ENCODE data around the gene FAM217B.
"Not testable (repeated sequence)": the region's sequence is repeated elsewhere in the genome, so short reads cannot be mapped to it uniquely, and the experiment has no call there.

Gene FAM217B

DNA sequence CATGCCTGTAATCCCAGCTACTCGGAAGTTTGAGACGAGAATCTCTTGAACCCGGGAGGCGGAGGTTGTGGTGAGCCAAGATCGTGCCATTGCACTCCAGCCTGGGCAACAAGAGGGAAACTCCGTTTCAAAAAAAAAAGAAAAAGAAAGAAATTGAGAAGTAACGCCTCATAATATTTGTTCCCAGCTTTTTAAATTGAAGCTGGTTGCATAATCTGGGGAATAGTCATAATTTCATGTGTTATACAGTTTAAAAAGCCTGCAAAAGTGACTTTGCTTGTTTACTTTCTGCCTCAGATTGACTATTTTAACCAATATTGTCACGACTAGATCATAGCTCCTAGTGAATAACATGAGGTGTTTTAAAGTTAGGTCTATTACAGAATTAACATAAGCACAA is 7.2 kb downstream of the FAM217B start:
- no peak for TF ChIP-seq ZNF274 (IDR thresholded peaks at IDR 0.05; ENCODE audit: low read depth, low read length)

DNA sequence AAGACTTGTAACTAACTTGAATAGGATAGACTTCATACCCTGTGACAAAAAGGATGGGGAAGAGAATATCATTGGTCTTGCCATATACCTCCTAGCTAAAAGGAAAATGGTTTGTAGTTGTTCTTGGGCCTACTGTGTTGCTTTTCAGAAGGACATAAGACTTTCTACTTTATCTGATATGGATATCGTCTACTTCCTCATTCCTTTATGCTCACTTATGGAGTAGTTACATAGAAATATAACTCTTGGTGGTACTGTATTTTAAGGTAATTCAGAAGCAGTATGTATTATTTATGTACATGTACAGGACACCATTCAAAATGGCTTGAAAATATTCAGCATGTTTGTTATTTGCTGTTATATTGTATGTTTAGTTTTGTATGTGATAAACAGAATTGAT is 8.0 kb downstream of the FAM217B start:
- no peak for TF ChIP-seq ZNF274 (IDR thresholded peaks at IDR 0.05; ENCODE audit: low read depth, low read length)

More for the DNA sequence above, 7.2 kb downstream of the FAM217B start:
- H3K4me3 ChIP-seq (ENCODE audit: low read length) = no peak overlapping the region

DNA sequence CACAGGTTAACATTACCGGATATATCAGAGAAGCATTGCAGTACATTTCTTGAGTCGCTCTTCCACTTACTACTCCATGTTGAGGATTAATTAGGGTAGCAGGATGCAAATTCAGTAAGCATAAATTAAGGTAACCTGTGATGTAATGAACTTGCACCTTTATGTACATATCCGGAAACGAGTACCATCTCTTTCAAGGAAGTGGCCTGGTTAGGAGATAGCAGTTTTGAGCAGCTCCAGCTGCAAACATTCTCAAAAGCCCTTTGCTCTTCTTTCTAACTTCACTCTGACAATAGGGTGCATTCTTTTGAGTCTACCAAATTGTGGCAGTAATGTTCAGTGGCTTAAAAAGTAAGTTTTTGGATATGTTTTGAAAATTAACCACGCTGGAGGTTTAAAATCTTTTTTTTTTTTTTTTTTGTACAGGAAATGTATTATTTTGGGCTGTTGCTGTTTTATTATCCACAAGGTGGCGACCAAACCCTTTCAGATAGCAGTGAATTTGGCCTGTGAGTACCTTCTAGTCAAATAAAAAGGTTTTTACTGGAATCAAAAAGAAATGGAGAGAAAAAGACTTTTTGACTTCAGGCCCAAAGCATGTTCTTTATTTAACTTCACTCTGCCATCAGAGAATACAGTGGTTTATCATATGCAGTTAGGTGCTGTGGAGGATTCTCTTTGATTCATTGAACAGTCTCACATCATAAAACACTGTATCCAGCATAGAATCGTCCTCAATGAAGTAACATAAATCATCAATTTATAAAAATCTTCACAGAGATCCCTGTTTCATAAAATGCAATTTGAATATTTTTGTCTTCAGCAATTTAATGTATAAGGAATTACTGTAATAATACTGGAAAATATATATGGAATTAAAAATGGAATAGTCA is 8.9 kb downstream of the FAM217B start:
- H3K4me3 ChIP-seq (ENCODE audit: low read length) = no peak overlapping the region
- TF ChIP-seq ZNF274 (IDR thresholded peaks at IDR 0.05; ENCODE audit: low read depth, low read length) = no peak

More for the DNA sequence above, 8.0 kb downstream of the FAM217B start:
- no peak overlapping the region for H3K4me3 ChIP-seq (ENCODE audit: low read length)

- no peak overlapping the region for H3K4me3 ChIP-seq (ENCODE audit: low read length)
- TF ChIP-seq ZNF274 (IDR thresholded peaks at IDR 0.05; ENCODE audit: low read depth, low read length) = no peak
Observed at GRCh38 chr20:59949911-59950310, 9.7 kb downstream of the FAM217B start.

- no peak for TF ChIP-seq ZNF274 (IDR thresholded peaks at IDR 0.05; ENCODE audit: low read depth, low read length)
- no peak overlapping the region for H3K4me3 ChIP-seq (ENCODE audit: low read length)
Observed at GRCh38 chr20:59954718-59955117, 14.5 kb downstream of the FAM217B start.

- no peak overlapping the region for H3K4me3 ChIP-seq (ENCODE audit: low read length)
- no peak for TF ChIP-seq ZNF274 (IDR thresholded peaks at IDR 0.05; ENCODE audit: low read depth, low read length)
Observed at GRCh38 chr20:59955131-59955796, 15.1 kb downstream of the FAM217B start.

DNA sequence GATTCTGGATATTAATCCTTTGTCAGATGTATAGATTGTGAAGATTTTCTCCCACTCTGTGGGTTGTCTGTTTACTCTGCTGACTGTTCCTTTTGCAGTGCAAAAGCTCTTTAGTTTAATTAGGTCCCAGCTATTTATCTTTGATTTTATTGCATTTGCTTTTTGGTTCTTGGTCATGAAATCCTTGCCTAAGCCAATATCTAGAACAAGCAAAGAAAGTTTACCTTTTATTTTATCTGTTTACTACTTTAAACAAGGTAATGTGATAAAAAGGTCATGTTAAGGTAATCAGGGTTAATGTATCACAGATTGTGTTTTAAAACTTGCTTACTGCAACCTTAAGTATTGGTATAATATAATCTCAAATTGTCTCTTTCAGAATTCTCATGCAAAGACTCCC is 17.4 kb downstream of the FAM217B start:
- not testable (repeated sequence) for H3K4me3 ChIP-seq (ENCODE audit: low read length)

DNA sequence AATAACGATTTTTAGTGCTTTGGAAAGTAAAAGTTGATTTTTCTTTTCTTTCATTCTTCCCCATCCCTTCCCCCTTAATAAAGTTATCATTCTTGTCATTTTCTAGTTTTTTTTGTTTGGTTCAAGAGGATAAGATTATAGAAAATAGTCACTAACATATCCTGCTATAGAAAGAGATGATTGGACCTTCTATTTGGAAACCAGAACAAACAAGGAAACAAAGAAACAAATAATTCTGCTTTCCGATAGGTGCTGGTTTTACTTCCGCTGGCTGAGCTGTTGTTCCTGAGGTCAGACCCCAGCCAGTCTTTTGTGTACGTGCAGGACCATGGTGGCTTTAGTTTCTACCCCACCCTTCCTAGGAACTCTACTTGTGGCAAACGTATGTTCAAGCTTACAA is 17.9 kb downstream of the FAM217B start, which contains the start of gene CDH26:
CDH26 (plus strand) TSS at position 301 of the 400 bp plus-strand sequence. CDS start 304 bp downstream, outside the sequence.
- H3K4me3 ChIP-seq (ENCODE audit: low read length) = no peak within 1 kb of the TSS
- TF ChIP-seq ZNF274 (IDR thresholded peaks at IDR 0.05; ENCODE audit: low read depth, low read length) = no peak

DNA sequence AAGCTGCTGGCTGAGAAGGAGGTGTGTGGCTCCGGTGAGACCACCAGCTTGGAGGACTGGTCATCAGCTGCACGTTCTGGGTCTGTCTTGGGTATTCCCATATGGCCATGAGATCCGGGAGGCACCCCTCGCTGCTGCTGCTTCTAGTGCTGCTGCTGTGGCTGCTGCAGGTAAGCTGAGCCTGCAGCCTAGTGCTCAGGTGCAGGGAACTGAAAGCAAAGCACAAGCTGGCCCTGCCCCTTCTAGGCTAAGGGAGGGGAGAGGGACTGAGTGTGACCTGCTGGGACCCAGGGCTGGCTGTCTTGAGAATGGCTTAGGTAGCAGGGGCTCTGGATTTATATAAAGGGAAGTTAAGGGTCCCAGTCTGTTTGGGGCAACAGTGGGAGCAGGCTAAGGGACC is 18.4 kb downstream of the FAM217B start:
- no peak for TF ChIP-seq ZNF274 (IDR thresholded peaks at IDR 0.05; ENCODE audit: low read depth, low read length)
- no peak overlapping the region for H3K4me3 ChIP-seq (ENCODE audit: low read length)

DNA sequence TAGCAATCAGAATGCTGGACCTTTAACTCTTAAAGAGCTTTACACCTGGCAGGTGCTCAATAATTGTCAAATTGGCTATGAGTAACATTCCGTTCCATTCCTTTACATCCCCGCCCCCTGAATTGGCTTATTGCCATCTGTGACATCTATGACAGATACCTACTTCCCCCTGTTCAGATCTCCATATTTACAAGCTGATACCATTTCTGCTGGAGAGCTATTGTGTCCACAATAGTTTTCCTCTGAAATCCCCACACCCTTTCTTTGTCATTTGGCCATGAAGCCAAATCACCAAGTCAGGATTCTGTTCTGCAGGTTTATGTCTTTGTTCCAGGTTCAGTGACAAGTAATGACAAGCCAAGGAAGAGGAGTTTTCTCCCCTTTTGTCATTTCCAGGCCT is 21.2 kb downstream of the FAM217B start:
- TF ChIP-seq ZNF274 (IDR thresholded peaks at IDR 0.05; ENCODE audit: low read depth, low read length) = no peak
- no peak overlapping the region for H3K4me3 ChIP-seq (ENCODE audit: low read length)

- H3K4me3 ChIP-seq (ENCODE audit: low read length) = no peak overlapping the region
- TF ChIP-seq ZNF274 (IDR thresholded peaks at IDR 0.05; ENCODE audit: low read depth, low read length) = no peak
Observed at GRCh38 chr20:59962155-59962554, 22.0 kb downstream of the FAM217B start.

DNA sequence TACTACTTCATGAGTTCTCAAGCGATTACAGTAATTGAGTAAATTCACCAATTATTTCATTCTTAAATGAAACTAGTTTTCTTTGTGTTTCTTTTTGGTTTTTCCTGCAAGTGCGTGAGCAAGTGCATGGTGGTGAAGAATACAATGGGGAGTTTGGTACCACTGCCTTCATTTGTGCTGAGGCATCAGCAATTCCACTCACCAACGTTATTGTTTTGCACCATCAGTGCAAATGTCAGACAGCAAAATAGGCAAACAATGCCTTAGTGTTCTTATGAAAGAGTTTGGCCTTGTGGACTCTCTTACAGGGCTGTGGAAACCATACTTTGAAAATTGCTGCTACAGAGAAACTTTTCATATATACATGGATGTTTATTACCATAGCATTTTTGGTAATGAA is 26.2 kb downstream of the FAM217B start:
- TF ChIP-seq ZNF274 (IDR thresholded peaks at IDR 0.05; ENCODE audit: low read depth, low read length) = no peak
- no peak overlapping the region for H3K4me3 ChIP-seq (ENCODE audit: low read length)

GRCh38 chr20:59971428-59971827 is 31.2 kb downstream of the FAM217B start:
- TF ChIP-seq ZNF274 (IDR thresholded peaks at IDR 0.05; ENCODE audit: low read depth, low read length) = no peak
- no peak overlapping the region for H3K4me3 ChIP-seq (ENCODE audit: low read length)

GRCh38 chr20:59972037-59972801 is 32.0 kb downstream of the FAM217B start:
- no peak overlapping the region for H3K4me3 ChIP-seq (ENCODE audit: low read length)
- TF ChIP-seq ZNF274 (IDR thresholded peaks at IDR 0.05; ENCODE audit: low read depth, low read length) = no peak

Measured in GM08714 (cell line).